G401 (cell line): Measurements from ENCODE around the gene EAF2. TPM values are rescaled to one million over a fixed set of nuclear protein-coding genes. Genes with fewer than 3 reads are reported as not detected.

Experiments
- DNase-seq: peaks from one replicate; pipeline ENCODE4 v3.0.0-alpha.2; 2015; ENCODE audit warnings: low spot score
- in situ Hi-C: cut with HindIII; loops from 2 replicates; pipeline ENCODE4 v1.10.0; 2016; ENCODE audit warnings: low sequenced_read_pairs, mixed read lengths
- total RNA-seq: library from RNA; depleted of rRNA; stranded (reverse); fragments of >200 nt; shearing (Covaris generic); gene quantifications from 2 replicates; pipeline ENCODE4 v1.2.3, GENCODE V29; 2014; rRNA removed

The EAF2 gene
- total RNA-seq, 1 experiment from 2014 or later, result 0.54 TPM

GRCh38 chr3:121924734-121925133 is 89.7 kb downstream of the EAF2 start:
- no peak for DNase-seq
- in situ Hi-C loops, result no loop called here

GRCh38 chr3:121926380-121926779 is 91.4 kb downstream of the EAF2 start:
- in situ Hi-C loops, result no loop called here

More at GRCh38 chr3:121926380-121926779, 91.4 kb downstream of the EAF2 start:
- DNase-seq, result no peak

Other genes starting within 250 kb of the EAF2 start
- gene FBXO40, start 241.8 kb upstream of the EAF2 start, total RNA-seq, result not detected in 2 replicates
- not detected in 2 replicates for gene HCLS1, start 174.3 kb upstream of the EAF2 start, total RNA-seq
- gene GOLGB1, start 85.5 kb upstream of the EAF2 start, total RNA-seq, result 10.9 and 34.7 TPM in 2 replicates
- 7.4 and 14.3 TPM in 2 replicates for gene IQCB1, start 149 bp upstream of the EAF2 start, total RNA-seq
- 0.07 TPM in 1 of 2 replicates, not detected in the other for gene SLC15A2, start 59.2 kb downstream of the EAF2 start, total RNA-seq
- not detected in 2 replicates for gene ILDR1, start 187.0 kb downstream of the EAF2 start, total RNA-seq
- not detected in 2 replicates for gene CD86, start 220.2 kb downstream of the EAF2 start, total RNA-seq